OCI-LY1 (cell line): ENCODE data around the gene FBXO39.

Experiments used
- H2AFZ ChIP-seq: fragments of 200-600 bp; sonication (generic), shearing (Covaris generic); 2 replicates; pipeline ENCODE4 v1.6.0; 2014; ENCODE audit warnings: antibody characterized with exemption, mild to moderate bottlenecking, low read length
- H3F3A ChIP-seq: fragments of 200-600 bp; sonication (generic), shearing (Covaris generic); 2 replicates; pipeline ENCODE4 v1.6.0; 2014; ENCODE audit warnings: mild to moderate bottlenecking, antibody characterized with exemption, low read length, moderate library complexity; ENCODE audit not compliant: insufficient read depth
- H3K27ac ChIP-seq: fragments of 200-600 bp; sonication (generic); 2 replicates; pipeline ENCODE4 v1.5.1; 2014; ENCODE audit warnings: low read length, mixed run types, mild to moderate bottlenecking, low read depth; ENCODE audit not compliant: poor library complexity, severe bottlenecking
- H3K27me3 ChIP-seq: fragments of 200-600 bp; sonication (generic); 2 replicates; pipeline ENCODE4 v1.6.0; 2014; ENCODE audit warnings: antibody characterized with exemption, mild to moderate bottlenecking, low read length, moderate library complexity; ENCODE audit not compliant: insufficient read depth
- H3K36me3 ChIP-seq: fragments of 200-600 bp; sonication (generic); 2 replicates; pipeline ENCODE4 v1.6.1; 2014; ENCODE audit warnings: mild to moderate bottlenecking, antibody characterized with exemption, low read length, moderate library complexity, mixed read lengths; ENCODE audit not compliant: insufficient read depth
- H3K4me1 ChIP-seq: fragments of 200-600 bp; sonication (generic); 2 replicates; pipeline ENCODE4 v1.5.1; 2014; ENCODE audit warnings: mild to moderate bottlenecking, low read length, moderate library complexity; ENCODE audit not compliant: insufficient read depth, severe bottlenecking
- H3K4me2 ChIP-seq: fragments of 200-600 bp; sonication (generic), shearing (Covaris generic); 2 replicates; pipeline ENCODE4 v1.6.1; 2014; ENCODE audit warnings: low read length
- H3K4me3 ChIP-seq: fragments of 200-600 bp; sonication (generic); 2 replicates; pipeline ENCODE4 v1.5.1; 2014; ENCODE audit warnings: low read length, low read depth, mild to moderate bottlenecking, mixed read lengths; ENCODE audit not compliant: poor library complexity, severe bottlenecking
- H3K79me2 ChIP-seq: fragments of 200-600 bp; shearing (Covaris generic); 2 replicates; pipeline ENCODE4 v1.6.1; 2016; ENCODE audit warnings: mixed run types, low read length, mixed read lengths; ENCODE audit not compliant: insufficient read depth
- H3K9ac ChIP-seq: fragments of 200-600 bp; sonication (generic), shearing (Covaris generic); 2 replicates; pipeline ENCODE4 v1.6.1; 2014; ENCODE audit warnings: mild to moderate bottlenecking, low read length, mixed read lengths
- H3K9me2 ChIP-seq: fragments of 200-600 bp; sonication (generic), shearing (Covaris generic); 2 replicates; pipeline ENCODE4 v1.6.1; 2014; ENCODE audit warnings: low read depth, mild to moderate bottlenecking, low read length, mixed read lengths
- H3K9me3 ChIP-seq: fragments of 200-600 bp; shearing (Covaris generic); 2 replicates; pipeline ENCODE4 v1.6.1; 2014; ENCODE audit warnings: low read length, mixed read lengths
- H4K20me1 ChIP-seq: fragments of 200-600 bp; sonication (generic), shearing (Covaris generic); 2 replicates; pipeline ENCODE4 v1.6.0; 2016; ENCODE audit warnings: mild to moderate bottlenecking, low read length; ENCODE audit not compliant: insufficient read depth
- EZH2 ChIP-seq: fragments of 200-600 bp; sonication (generic), shearing (Covaris generic); IDR thresholded peaks from 2 replicates; pipeline ENCODE4 v1.8.0; 2017; ENCODE audit warnings: borderline replicate concordance, mixed run types, mild to moderate bottlenecking, antibody characterized with exemption, low read length, moderate library complexity, mixed read lengths
- TF ChIP-seq, protein P1 (sequence below): fragments of 200-600 bp; sonication (generic), shearing (Covaris generic); IDR thresholded peaks from 2 replicates; pipeline ENCODE4 v1.5.1; 2017; ENCODE audit warnings: mild to moderate bottlenecking, antibody characterized with exemption, low read length, moderate library complexity, mixed read lengths

FBXO39 gene

DNA sequence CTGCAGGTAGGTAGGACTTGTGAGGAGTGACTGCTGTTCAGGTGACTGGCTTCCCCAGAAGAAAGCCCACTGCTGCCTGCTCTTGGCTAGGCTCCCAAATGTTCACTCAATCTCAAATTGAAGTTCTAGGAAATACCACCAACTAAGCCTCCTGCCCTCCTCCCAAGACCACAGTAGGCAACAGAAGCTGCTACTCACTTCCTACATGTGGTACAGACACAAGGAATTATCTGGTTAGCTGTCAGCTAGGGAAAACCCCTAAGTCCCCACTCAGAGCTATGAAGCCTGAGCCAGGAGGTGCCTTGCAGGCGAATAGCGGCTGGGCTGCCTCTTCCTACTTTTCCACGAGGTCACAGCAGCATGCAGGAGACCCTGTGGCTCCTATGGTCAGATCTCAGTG is 4.9 kb downstream of the FBXO39 start:
- Histone ChIP-seq H3K79me2 (no peaks in the 10 kb centered on the region), H3K27me3 (no peaks in the 10 kb centered on the region), H3F3A (no peaks in the 10 kb centered on the region), H3K9me3 (no peaks in the 10 kb centered on the region), H3K36me3 (no peaks in the 10 kb centered on the region), H4K20me1 (no peaks in the 10 kb centered on the region), H3K4me2 (no peak overlapping the region), H2AFZ (no peak overlapping the region), H3K9me2 (no peaks in the 10 kb centered on the region), H3K4me3 (no peak overlapping the region), H3K4me1 (no peaks in the 10 kb centered on the region), H3K27ac (no peak overlapping the region), H3K9ac (no peak overlapping the region)
- no peak for TF ChIP-seq EZH2
- TF ChIP-seq, protein P1, sequence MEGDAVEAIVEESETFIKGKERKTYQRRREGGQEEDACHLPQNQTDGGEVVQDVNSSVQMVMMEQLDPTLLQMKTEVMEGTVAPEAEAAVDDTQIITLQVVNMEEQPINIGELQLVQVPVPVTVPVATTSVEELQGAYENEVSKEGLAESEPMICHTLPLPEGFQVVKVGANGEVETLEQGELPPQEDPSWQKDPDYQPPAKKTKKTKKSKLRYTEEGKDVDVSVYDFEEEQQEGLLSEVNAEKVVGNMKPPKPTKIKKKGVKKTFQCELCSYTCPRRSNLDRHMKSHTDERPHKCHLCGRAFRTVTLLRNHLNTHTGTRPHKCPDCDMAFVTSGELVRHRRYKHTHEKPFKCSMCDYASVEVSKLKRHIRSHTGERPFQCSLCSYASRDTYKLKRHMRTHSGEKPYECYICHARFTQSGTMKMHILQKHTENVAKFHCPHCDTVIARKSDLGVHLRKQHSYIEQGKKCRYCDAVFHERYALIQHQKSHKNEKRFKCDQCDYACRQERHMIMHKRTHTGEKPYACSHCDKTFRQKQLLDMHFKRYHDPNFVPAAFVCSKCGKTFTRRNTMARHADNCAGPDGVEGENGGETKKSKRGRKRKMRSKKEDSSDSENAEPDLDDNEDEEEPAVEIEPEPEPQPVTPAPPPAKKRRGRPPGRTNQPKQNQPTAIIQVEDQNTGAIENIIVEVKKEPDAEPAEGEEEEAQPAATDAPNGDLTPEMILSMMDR = no peak

DNA sequence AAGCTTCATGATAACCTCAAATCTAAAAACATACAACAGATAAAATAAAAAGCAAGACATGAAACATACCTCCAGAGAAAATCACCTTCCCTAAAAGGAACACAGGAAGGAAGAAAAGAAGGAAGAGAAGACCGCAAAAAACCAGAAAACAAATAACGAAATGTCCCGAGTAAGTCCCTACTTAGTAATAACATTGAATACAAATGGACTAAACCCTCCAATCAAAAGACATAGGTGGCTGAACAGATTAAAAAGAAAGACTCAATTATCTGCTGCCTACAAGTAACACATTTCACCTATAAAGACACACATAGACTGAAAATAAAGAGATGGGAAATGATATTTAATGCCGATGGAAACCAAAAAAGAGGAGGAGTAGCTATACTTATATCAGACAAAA is 6.2 kb downstream of the FBXO39 start:
- no peaks in the 10 kb centered on the region for H3K79me2 ChIP-seq
- H3K4me2 ChIP-seq = no peak overlapping the region
- H3K4me1 ChIP-seq = no peaks in the 10 kb centered on the region
- H3K27ac ChIP-seq = no peak overlapping the region
- no peaks in the 10 kb centered on the region for H3K9me2 ChIP-seq
- H3K36me3 ChIP-seq = no peaks in the 10 kb centered on the region
- no peak overlapping the region for H2AFZ ChIP-seq
- no peaks in the 10 kb centered on the region for H3K27me3 ChIP-seq
- H4K20me1 ChIP-seq = no peaks in the 10 kb centered on the region
- no peak overlapping the region for H3K9ac ChIP-seq
- no peaks in the 10 kb centered on the region for H3F3A ChIP-seq
- TF ChIP-seq, protein P1 = no peak
- H3K4me3 ChIP-seq = no peak overlapping the region
- H3K9me3 ChIP-seq = no peaks in the 10 kb centered on the region

DNA sequence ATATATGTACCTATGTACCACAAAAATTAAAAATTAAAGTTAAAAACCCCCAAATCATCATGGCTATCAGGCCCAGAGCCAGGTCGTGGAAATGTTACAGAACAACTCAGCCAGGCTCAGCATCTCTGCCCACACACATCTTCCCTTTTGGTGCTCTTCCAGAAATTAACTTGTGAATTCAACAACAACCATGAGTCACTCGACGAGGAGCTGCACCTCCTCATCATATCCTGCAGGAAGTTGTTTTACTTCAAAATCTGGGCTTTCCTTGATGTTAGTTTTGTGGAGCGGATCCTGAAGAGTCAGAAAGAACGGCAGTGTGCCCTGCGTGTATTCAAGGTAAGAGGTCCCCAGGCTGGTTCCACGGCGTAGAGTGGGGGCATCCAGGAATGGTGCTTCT is 10.6 kb downstream of the FBXO39 start:
- Histone ChIP-seq H4K20me1 (no peaks in the 10 kb centered on the region), H3K9me2 (no peaks in the 10 kb centered on the region), H3K4me3 (no peak overlapping the region), H3K4me1 (no peaks in the 10 kb centered on the region), H3K36me3 (no peaks in the 10 kb centered on the region), H3K9ac (no peak overlapping the region), H3K9me3 (no peaks in the 10 kb centered on the region), H3K4me2 (no peak overlapping the region), H3K79me2 (no peaks in the 10 kb centered on the region), H2AFZ (no peak overlapping the region), H3K27ac (no peak overlapping the region), H3F3A (no peaks in the 10 kb centered on the region), H3K27me3 (no peaks in the 10 kb centered on the region)
- TF ChIP-seq EZH2 = no peak
- TF ChIP-seq, protein P1 = no peak
